ENCODE results near the gene CHRM4.

CHRM4 gene

DNA sequence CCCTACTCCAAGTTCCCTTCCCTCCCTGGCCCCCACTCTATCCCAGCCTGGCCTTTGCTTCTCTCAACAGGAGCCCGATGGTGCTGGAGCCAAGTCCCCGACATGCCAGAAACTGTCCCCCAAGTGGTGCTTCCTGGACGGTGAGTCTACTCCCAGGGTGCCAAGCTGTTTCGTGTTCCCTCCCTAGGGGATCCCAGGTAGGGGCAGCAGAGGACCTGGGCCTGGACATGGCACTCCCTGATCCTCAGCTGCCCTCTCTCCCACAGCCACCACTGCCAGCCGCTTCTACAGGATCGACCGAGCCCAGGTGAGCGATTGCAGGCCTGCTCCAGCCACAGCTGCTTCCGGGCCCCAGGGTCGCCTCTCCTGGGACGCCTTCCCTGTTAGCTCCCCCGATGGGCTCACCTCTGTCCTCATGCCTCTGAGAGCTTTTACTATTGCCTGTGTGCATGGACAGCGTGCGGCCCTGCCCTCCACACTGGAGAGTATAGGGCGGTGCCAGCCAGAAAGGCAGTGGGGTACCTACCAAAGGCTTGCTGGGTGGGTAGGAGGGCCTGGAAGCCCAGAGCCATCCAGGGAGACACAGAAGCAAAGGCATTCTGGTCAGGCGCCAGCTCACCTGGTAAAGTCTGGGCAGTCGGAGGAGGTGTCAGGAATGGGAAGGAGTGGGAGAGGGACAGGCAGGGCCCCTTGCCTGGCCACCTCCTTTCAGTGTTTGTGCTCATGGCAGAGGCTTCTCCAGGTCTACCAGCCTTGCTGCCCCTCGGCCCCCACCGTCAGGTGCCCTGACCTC lies 15.1 kb downstream of the CHRM4 start:
- TF ChIP-seq TAF1 (IDR thresholded peaks at IDR 0.05; ENCODE audit: low read depth) (no peak), TEAD4 (IDR thresholded peaks at IDR 0.05) (no peak), MAX (IDR thresholded peaks at IDR 0.05) (no peak), TCF12 (IDR thresholded peaks at IDR 0.05; ENCODE audit: low read depth) (no peak), YY1 (IDR thresholded peaks at IDR 0.05; ENCODE audit: low read depth) (no peak), ZBTB7A (IDR thresholded peaks at IDR 0.05; ENCODE audit: low read depth) (no peak), CREB1 (IDR thresholded peaks at IDR 0.05; ENCODE audit: low read depth) (no peak), CEBPB (IDR thresholded peaks at IDR 0.05) (no peak), USF1 (IDR thresholded peaks at IDR 0.05) (no peak), NFIC (IDR thresholded peaks at IDR 0.05) (no peak), FOXM1 (IDR thresholded peaks at IDR 0.05; ENCODE audit: borderline replicate concordance, low read depth) (no peak), EGR1 (IDR thresholded peaks at IDR 0.05) (no peak), REST (IDR thresholded peaks at IDR 0.05; ENCODE audit: low read depth) (no peak), EP300 (IDR thresholded peaks at IDR 0.05; ENCODE audit: borderline replicate concordance) (no peak), RAD21 (IDR thresholded peaks at IDR 0.05; ENCODE audit: low read depth) (no peak)

DNA sequence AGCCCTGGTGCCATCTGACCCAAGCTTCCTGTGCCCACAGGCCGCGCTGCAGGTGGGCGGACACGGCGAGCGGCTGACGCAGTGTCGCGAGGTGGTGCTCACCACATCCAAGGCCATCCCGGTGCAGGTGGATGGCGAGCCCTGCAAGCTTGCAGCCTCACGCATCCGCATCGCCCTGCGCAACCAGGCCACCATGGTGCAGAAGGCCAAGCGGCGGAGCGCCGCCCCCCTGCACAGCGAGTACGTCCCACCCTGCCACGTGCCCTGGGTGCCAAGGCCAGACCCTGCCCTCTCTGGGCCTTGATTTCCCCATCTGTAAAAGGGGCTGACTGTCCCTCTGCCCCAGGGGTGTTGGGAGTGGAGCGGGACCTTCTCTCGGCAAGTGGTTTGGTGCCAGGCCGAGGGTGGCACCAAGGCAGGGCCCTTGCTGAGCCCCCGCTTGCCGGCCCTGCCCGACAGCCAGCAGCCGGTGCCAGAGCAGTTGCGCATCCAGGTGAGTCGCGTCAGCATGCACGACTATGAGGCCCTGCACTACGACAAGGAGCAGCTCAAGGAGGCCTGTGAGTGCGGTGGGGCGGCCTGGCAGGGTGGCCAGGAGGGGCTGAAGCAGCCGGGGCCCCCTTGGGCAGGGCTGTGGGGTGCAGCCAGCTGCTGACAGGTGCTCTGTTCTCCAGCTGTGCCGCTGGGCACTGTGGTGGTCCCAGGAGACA lies 16.0 kb downstream of the CHRM4 start:
- no peak for TF ChIP-seq TCF12 (IDR thresholded peaks at IDR 0.05; ENCODE audit: low read depth)
- no peak for TF ChIP-seq MAX (IDR thresholded peaks at IDR 0.05)
- no peak for TF ChIP-seq CEBPB (IDR thresholded peaks at IDR 0.05)
- TF ChIP-seq TAF1 (IDR thresholded peaks at IDR 0.05; ENCODE audit: low read depth): no peak
- no peak for TF ChIP-seq ZBTB7A (IDR thresholded peaks at IDR 0.05; ENCODE audit: low read depth)

GRCh38 chr11:46374815-46375214 lies 16.8 kb downstream of the CHRM4 start:
- TF ChIP-seq YY1 (IDR thresholded peaks at IDR 0.05; ENCODE audit: low read depth): no peak

- TF ChIP-seq USF1 (IDR thresholded peaks at IDR 0.05) (no peak), ZBTB7A (IDR thresholded peaks at IDR 0.05; ENCODE audit: low read depth) (no peak), EGR1 (IDR thresholded peaks at IDR 0.05) (no peak), TEAD4 (IDR thresholded peaks at IDR 0.05) (no peak), CREB1 (IDR thresholded peaks at IDR 0.05; ENCODE audit: low read depth) (no peak), EP300 (IDR thresholded peaks at IDR 0.05; ENCODE audit: borderline replicate concordance) (no peak), YY1 (IDR thresholded peaks at IDR 0.05; ENCODE audit: low read depth) (no peak), REST (IDR thresholded peaks at IDR 0.05; ENCODE audit: low read depth) (no peak), NFIC (IDR thresholded peaks at IDR 0.05) (no peak), MAX (IDR thresholded peaks at IDR 0.05) (no peak), FOXM1 (IDR thresholded peaks at IDR 0.05; ENCODE audit: borderline replicate concordance, low read depth) (no peak), TCF12 (IDR thresholded peaks at IDR 0.05; ENCODE audit: low read depth) (no peak), TAF1 (IDR thresholded peaks at IDR 0.05; ENCODE audit: low read depth) (no peak), RAD21 (IDR thresholded peaks at IDR 0.05; ENCODE audit: low read depth) (no peak), CEBPB (IDR thresholded peaks at IDR 0.05) (no peak)
These were observed 17.5 kb downstream of the CHRM4 start for GRCh38 chr11:46373787-46374740.

- no peak for TF ChIP-seq CREB1 (IDR thresholded peaks at IDR 0.05; ENCODE audit: low read depth)
- no peak for TF ChIP-seq NFIC (IDR thresholded peaks at IDR 0.05)
- TF ChIP-seq TAF1 (IDR thresholded peaks at IDR 0.05; ENCODE audit: low read depth): no peak
- TF ChIP-seq ZBTB7A (IDR thresholded peaks at IDR 0.05; ENCODE audit: low read depth): no peak
- TF ChIP-seq FOXM1 (IDR thresholded peaks at IDR 0.05; ENCODE audit: borderline replicate concordance, low read depth): no peak
- no peak for TF ChIP-seq EGR1 (IDR thresholded peaks at IDR 0.05)
These were observed 19.5 kb downstream of the CHRM4 start for GRCh38 chr11:46372086-46372485.
